Mucosa of descending colon (tissue), 3 donors: ENCODE measurements around the gene SULT4A1. TPM values are rescaled to one million over a fixed set of nuclear protein-coding genes. Genes with fewer than 3 reads are reported as not detected.

Source experiments
- ATAC-seq: fragments of 200-7000 bp; cut with Tn5 transposase; one replicate; pipeline ENCODE4 v1.9.1; 2020; ENCODE audit warnings: mild to moderate bottlenecking, moderate library complexity
- DNase-seq, 3 donors: peaks; one replicate each; pipeline ENCODE4 v3.0.0-alpha.2; 2020
- H3K36me3 ChIP-seq: fragments of 200-600 bp; one replicate; pipeline ENCODE4 v1.8.0; 2021; ENCODE audit warnings: low read depth, mild to moderate bottlenecking
- H3K4me1 ChIP-seq: fragments of 200-600 bp; one replicate; pipeline ENCODE4 v1.8.0; 2021; ENCODE audit warnings: low read depth, mild to moderate bottlenecking
- H3K4me3 ChIP-seq: fragments of 200-600 bp; one replicate; pipeline ENCODE4 v1.8.0; 2021; ENCODE audit warnings: mild to moderate bottlenecking
- H3K9me3 ChIP-seq: fragments of 200-600 bp; one replicate; pipeline ENCODE4 v1.8.0; 2021; ENCODE audit warnings: mild to moderate bottlenecking
- CTCF ChIP-seq: fragments of 200-600 bp; IDR thresholded peaks from one replicate; pipeline ENCODE4 v1.8.0; 2022; ENCODE audit warnings: antibody characterized with exemption, mild to moderate bottlenecking
- intact Hi-C, 2 donors: fragments of 100-400 bp; cut with DNase I in 1 of 2; cut with micrococcal nuclease in 1 of 2; formaldehyde crosslinking; loops; one replicate each; pipeline versions ENCODE4 v1.11.0 to v1.11.1; 2022; cut with DNase I, micrococcal nuclease
- total RNA-seq, 3 donors: library from RNA; stranded (reverse); fragmentation: NEBNext Ultra II Directional in 2 of 3; extraction: Animal tissue kit (Norgen Biotek cat#: 25700) in 2 of 3; gene quantifications; one replicate each; pipeline versions ENCODE4 v1.2.1 to v1.2.4, GENCODE V29; 2021 to 2023
- donor health status: DM: no; HTN: no; CAD: no; lungs with moderate emphysema.
- donor health status: DM: no; HTN: no; CAD: no.
- donor health status: DM: no; HTN: yes; CAD: no.

Gene SULT4A1
- total RNA-seq, 3 donors from 2014 or later, result 0.34 to 4.1 TPM; not detected in 1

DNA sequence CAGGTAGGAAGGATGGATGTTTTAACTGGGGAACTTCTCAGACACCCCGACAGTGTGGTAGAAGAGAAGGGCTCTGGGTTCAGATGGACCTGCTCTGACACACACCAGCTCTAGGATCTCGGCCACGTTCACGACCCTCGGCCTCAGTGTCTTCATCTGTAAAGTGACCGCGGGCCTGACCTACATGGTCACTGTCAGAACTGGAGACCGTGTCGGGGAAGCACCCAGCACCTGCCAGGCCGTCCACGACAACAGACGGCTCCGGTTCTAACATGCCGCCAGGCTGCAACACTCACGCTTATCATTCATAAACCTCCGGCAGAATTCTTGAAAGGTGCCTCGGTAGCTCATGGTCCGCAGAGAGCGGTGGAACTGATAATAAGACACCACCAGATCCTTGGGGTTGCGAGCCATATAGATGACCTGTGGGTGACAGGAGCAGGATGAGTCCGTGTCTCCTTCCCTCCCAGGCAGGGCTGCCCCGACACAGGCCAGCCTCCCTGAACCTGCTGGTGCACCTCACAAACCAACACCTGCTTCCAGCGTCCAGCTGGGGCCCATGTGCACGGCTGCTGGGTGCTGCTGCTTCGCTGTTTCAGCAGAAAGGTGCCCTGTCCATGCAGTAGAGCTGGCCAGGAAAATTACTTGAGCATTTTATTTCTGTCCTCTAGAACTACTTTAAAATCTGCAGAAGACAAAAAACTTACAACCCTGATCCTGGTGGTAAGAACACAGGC is 23.6 kb downstream of the SULT4A1 start:
- no peak for ATAC-seq
- no peaks in the 10 kb centered on the region for H3K4me1 ChIP-seq
- TF ChIP-seq CTCF, result no peak
- no peaks in the 10 kb centered on the region for H3K36me3 ChIP-seq
- H3K9me3 ChIP-seq, result no peaks in the 10 kb centered on the region
- DNase-seq, result no peak
- intact Hi-C loops, result no loop called here
- H3K4me3 ChIP-seq, result no peak overlapping the region

- no peak for ATAC-seq
Observed at GRCh38 chr22:43838161-43838560, 24.2 kb downstream of the SULT4A1 start.

GRCh38 chr22:43837666-43838065 is 24.6 kb downstream of the SULT4A1 start:
- intact Hi-C loops, result no loop called here
- Histone ChIP-seq H3K4me3 (no peak overlapping the region), H3K36me3 (no peaks in the 10 kb centered on the region), H3K9me3 (no peaks in the 10 kb centered on the region), H3K4me1 (no peaks in the 10 kb centered on the region)
- DNase-seq, result no peak
- no peak for TF ChIP-seq CTCF
- no peak for ATAC-seq

More at GRCh38 chr22:43838161-43838560, 24.2 kb downstream of the SULT4A1 start:
- intact Hi-C loops, result no loop called here
- no peak for TF ChIP-seq CTCF
- Histone ChIP-seq H3K9me3 (no peaks in the 10 kb centered on the region), H3K4me1 (no peaks in the 10 kb centered on the region), H3K36me3 (no peaks in the 10 kb centered on the region), H3K4me3 (no peak overlapping the region)
- DNase-seq, result no peak

DNA sequence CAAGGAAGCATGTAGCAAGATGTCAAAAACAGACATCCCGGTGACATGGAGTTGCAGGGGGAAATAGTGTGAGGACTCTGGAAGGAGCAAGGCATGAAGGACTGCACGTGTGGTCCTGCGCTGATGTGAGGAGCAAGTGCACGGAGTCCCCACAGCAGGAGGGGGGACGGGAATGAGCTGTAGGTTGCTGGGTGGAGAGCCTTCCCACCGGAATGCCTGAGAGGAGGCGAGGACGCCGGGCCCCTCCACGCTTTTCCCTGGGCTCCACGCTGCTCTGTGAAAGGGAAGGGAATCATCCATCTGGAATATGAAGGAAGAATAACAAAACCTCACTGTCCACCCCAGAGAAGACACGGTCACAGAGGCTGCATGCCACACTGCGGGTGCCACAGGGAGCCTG is 26.6 kb downstream of the SULT4A1 start:
- no peak for ATAC-seq
- DNase-seq, result no peak
- no peak for TF ChIP-seq CTCF
- Histone ChIP-seq H3K9me3 (no peaks in the 10 kb centered on the region), H3K4me3 (no peak overlapping the region), H3K4me1 (no peaks in the 10 kb centered on the region), H3K36me3 (no peaks in the 10 kb centered on the region)
- intact Hi-C loops, result no loop called here

- Histone ChIP-seq H3K9me3 (no peaks in the 10 kb centered on the region), H3K4me3 (no peak overlapping the region), H3K4me1 (no peaks in the 10 kb centered on the region), H3K36me3 (no peaks in the 10 kb centered on the region)
- intact Hi-C loops, result no loop called here
- no peak for DNase-seq
- no peak for TF ChIP-seq CTCF
- no peak for ATAC-seq
Observed at GRCh38 chr22:43835166-43835565, 27.1 kb downstream of the SULT4A1 start.
